ENCODE measurements around the gene G3BP1.

DNA sequence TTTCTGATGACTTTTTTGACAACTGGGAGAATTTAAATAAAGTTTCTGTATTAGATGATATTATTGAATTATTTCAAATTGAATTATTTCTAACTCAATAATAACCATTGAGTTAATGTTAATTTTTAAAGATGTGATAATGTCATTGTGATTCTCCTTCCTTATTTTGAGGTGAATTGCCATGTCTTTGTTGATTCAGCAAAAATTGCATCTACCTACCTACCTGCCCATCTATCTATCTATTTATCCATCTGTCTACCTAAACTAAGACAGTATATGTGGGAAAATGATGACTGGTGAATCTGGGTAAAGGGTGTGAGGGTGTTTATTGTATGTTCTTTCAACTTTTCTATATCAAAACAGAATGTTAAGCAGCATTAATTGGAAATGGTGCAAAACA, 75.0 kb downstream of the G3BP1 start:
- TF ChIP-seq, protein P1, sequence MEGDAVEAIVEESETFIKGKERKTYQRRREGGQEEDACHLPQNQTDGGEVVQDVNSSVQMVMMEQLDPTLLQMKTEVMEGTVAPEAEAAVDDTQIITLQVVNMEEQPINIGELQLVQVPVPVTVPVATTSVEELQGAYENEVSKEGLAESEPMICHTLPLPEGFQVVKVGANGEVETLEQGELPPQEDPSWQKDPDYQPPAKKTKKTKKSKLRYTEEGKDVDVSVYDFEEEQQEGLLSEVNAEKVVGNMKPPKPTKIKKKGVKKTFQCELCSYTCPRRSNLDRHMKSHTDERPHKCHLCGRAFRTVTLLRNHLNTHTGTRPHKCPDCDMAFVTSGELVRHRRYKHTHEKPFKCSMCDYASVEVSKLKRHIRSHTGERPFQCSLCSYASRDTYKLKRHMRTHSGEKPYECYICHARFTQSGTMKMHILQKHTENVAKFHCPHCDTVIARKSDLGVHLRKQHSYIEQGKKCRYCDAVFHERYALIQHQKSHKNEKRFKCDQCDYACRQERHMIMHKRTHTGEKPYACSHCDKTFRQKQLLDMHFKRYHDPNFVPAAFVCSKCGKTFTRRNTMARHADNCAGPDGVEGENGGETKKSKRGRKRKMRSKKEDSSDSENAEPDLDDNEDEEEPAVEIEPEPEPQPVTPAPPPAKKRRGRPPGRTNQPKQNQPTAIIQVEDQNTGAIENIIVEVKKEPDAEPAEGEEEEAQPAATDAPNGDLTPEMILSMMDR (IDR thresholded peaks at IDR 0.05; ENCODE audit: low read depth, low read length, poor library complexity, severe bottlenecking): no peak
- no peak for TF ChIP-seq EZH2phosphoT487 (IDR thresholded peaks at IDR 0.05; ENCODE audit: borderline replicate concordance, low read length)

All from DOHH2 (cell line).